GM06990 (cell line): ENCODE data around the gene PXDC1.

Experiments
- DNase-seq: peaks from one replicate; pipeline ENCODE4 v3.0.0-alpha.2; 2011; ENCODE audit not compliant: insufficient read length; ENCODE audit errors: extremely low read depth
- H3K27me3 ChIP-seq: replicated peaks from 2 replicates; pipeline ENCODE4 v1.6.0; 2011; ENCODE audit warnings: low read length; ENCODE audit not compliant: control insufficient read depth, insufficient read depth
- H3K36me3 ChIP-seq: 2 replicates; pipeline ENCODE4 v1.5.1; 2011; ENCODE audit warnings: low read length; ENCODE audit not compliant: control insufficient read depth, insufficient read depth
- H3K4me3 ChIP-seq: replicated peaks from 2 replicates; pipeline ENCODE4 v1.5.1; 2011; ENCODE audit warnings: low read depth, mild to moderate bottlenecking, control low read depth, low read length
- CTCF ChIP-seq: IDR thresholded peaks from 2 replicates; pipeline ENCODE4 v1.5.1; 2011; ENCODE audit warnings: low read length, control low read depth, mild to moderate bottlenecking, inconsistent platforms; ENCODE audit not compliant: insufficient read depth, poor library complexity, severe bottlenecking

The PXDC1 gene

GRCh38 chr6:3746696-3747095 lies 4.8 kb downstream of the PXDC1 start:
- no peaks in the 10 kb centered on the region for H3K36me3 ChIP-seq
- H3K4me3 ChIP-seq: no peak overlapping the region
- no peak for DNase-seq
- no peaks in the 10 kb centered on the region for H3K27me3 ChIP-seq
- no peak for TF ChIP-seq CTCF

GRCh38 chr6:3746119-3746691 lies 5.3 kb downstream of the PXDC1 start:
- no peaks in the 10 kb centered on the region for H3K27me3 ChIP-seq
- H3K36me3 ChIP-seq: no peaks in the 10 kb centered on the region
- peak; percentile 74 for DNase-seq
- no peak overlapping the region for H3K4me3 ChIP-seq
- no peak for TF ChIP-seq CTCF

GRCh38 chr6:3745566-3746118 lies 5.9 kb downstream of the PXDC1 start:
- no peaks in the 10 kb centered on the region for H3K36me3 ChIP-seq
- no peaks in the 10 kb centered on the region for H3K27me3 ChIP-seq
- TF ChIP-seq CTCF: no peak
- no peak for DNase-seq
- H3K4me3 ChIP-seq: no peak overlapping the region

- no peaks in the 10 kb centered on the region for H3K36me3 ChIP-seq
- H3K4me3 ChIP-seq: no peak overlapping the region
These were observed 6.5 kb downstream of the PXDC1 start for GRCh38 chr6:3744901-3745470.

GRCh38 chr6:3744211-3744900 lies 7.2 kb downstream of the PXDC1 start:
- Histone ChIP-seq H3K4me3 (no peak overlapping the region), H3K36me3 (no peaks in the 10 kb centered on the region), H3K27me3 (no peaks in the 10 kb centered on the region)
- no peak for DNase-seq
- no peak for TF ChIP-seq CTCF

More at GRCh38 chr6:3744901-3745470, 6.5 kb downstream of the PXDC1 start:
- H3K27me3 ChIP-seq: no peaks in the 10 kb centered on the region
- TF ChIP-seq CTCF: no peak
- DNase-seq: no peak
